ENCODE measurements around the gene ERMP1.

Gene ERMP1

GRCh38 chr9:5735072-5735471 is 97.8 kb downstream of the ERMP1 start:
- DNase-seq (ENCODE audit: low read depth) = no peak
- no peak for TF ChIP-seq CTCF (conservative IDR thresholded peaks at IDR 0.05; ENCODE audit: control insufficient read depth, insufficient read depth, low read depth, low read length)
- no peak overlapping the region for H3K4me3 ChIP-seq (ENCODE audit: control insufficient read depth, low read depth, low read length)
